Vagina (tissue), 2 donors: ENCODE results near the gene PLEKHG3.

ENCODE experiments used
- CTCF ChIP-seq, 3 experiments: fragments of 450-650 bp in 2 of 3; fragments of 200-600 bp in 1 of 3; sonication (generic) in 1 of 3; IDR thresholded peaks; one replicate each; pipeline ENCODE4 v1.5.1; 2017 to 2019; ENCODE audit warnings: antibody characterized with exemption in 3 of 3, mild to moderate bottlenecking in 2 of 3, moderate library complexity in 2 of 3
- POLR2A ChIP-seq, 2 donors: fragments of 450-650 bp; IDR thresholded peaks; one replicate each; pipeline ENCODE4 v1.6.1; 2017; ENCODE audit warnings: antibody characterized with exemption in 2 of 2, mild to moderate bottlenecking in 2 of 2, moderate library complexity in 2 of 2
- POLR2AphosphoS5 ChIP-seq, 2 donors: sonication (generic); formaldehyde crosslinking; IDR thresholded peaks; one replicate each; pipeline ENCODE4 v1.9.0; 2017; ENCODE audit warnings: antibody characterized with exemption in 2 of 2, mild to moderate bottlenecking in 2 of 2, low read depth in 1 of 2; ENCODE audit not compliant: insufficient read depth in 1 of 2

GRCh38 chr14:64715146-64715627 is 11.0 kb downstream of the PLEKHG3 start:
- no peak for TF ChIP-seq CTCF (IDR thresholded peaks at IDR 0.05)
- no peak for TF ChIP-seq POLR2A (IDR thresholded peaks at IDR 0.05)
- no peak for TF ChIP-seq POLR2AphosphoS5 (IDR thresholded peaks at IDR 0.05; ENCODE audit: insufficient read depth in 1 of 2, low read depth in 1 of 2)
